NCI-H1048 (cell line): Measurements from ENCODE around the gene HSPA8.
"Not testable (repeated sequence)": the region's sequence is repeated elsewhere in the genome, so short reads cannot be mapped to it uniquely, and the experiment has no call there.

Source experiments
- DNase-seq: peaks from one replicate; lab custom pipeline; 2025; lab: John Stamatoyannopoulos, UW

Gene HSPA8

GRCh38 chr11:123061403-123062157, at the start of gene HSPA8:
TSS of gene HSPA8 (minus strand) at chr11:123062136. CDS start at chr11:123061324, 812 bp downstream.
- peak; percentile 25 for DNase-seq

GRCh38 chr11:123111465-123111864, 49.5 kb upstream of the HSPA8 start:
- DNase-seq, result peak; percentile 33

- no peak for DNase-seq
These were observed 48.5 kb upstream of the HSPA8 start for GRCh38 chr11:123110397-123110796.

GRCh38 chr11:123107945-123108495, 46.1 kb upstream of the HSPA8 start:
- DNase-seq, result no peak

GRCh38 chr11:123104697-123105096, 42.8 kb upstream of the HSPA8 start:
- no peak for DNase-seq

GRCh38 chr11:123103326-123103980, 41.5 kb upstream of the HSPA8 start:
- DNase-seq, result no peak

GRCh38 chr11:123100379-123101085, 38.6 kb upstream of the HSPA8 start:
- DNase-seq, result no peak

GRCh38 chr11:123098990-123099389, 37.1 kb upstream of the HSPA8 start:
- no peak for DNase-seq

- DNase-seq, result no peak
These were observed 31.8 kb upstream of the HSPA8 start for GRCh38 chr11:123093739-123094138.

- no peak for DNase-seq
These were observed 29.6 kb upstream of the HSPA8 start for GRCh38 chr11:123091506-123091905.

- DNase-seq, result not testable (repeated sequence)
These were observed 28.2 kb upstream of the HSPA8 start for GRCh38 chr11:123090168-123090567.

- DNase-seq, result not testable (repeated sequence)
These were observed 27.0 kb upstream of the HSPA8 start for GRCh38 chr11:123088896-123089295.

GRCh38 chr11:123087657-123088056, 25.7 kb upstream of the HSPA8 start:
- DNase-seq, result not testable (repeated sequence)

GRCh38 chr11:123086305-123086704, 24.4 kb upstream of the HSPA8 start:
- DNase-seq, result no peak

GRCh38 chr11:123085497-123085896, 23.6 kb upstream of the HSPA8 start:
- DNase-seq, result no peak

- DNase-seq, result no peak
These were observed 22.5 kb upstream of the HSPA8 start for GRCh38 chr11:123084454-123084853.

GRCh38 chr11:123083623-123084029, 21.7 kb upstream of the HSPA8 start:
- peak; percentile 5 for DNase-seq

GRCh38 chr11:123082977-123083376, 21.0 kb upstream of the HSPA8 start:
- DNase-seq, result no peak

GRCh38 chr11:123080015-123080414, 18.1 kb upstream of the HSPA8 start:
- no peak for DNase-seq

- no peak for DNase-seq
These were observed 14.5 kb upstream of the HSPA8 start for GRCh38 chr11:123076484-123076883.

- DNase-seq, result no peak
These were observed 11.6 kb upstream of the HSPA8 start for GRCh38 chr11:123073343-123074057.

- DNase-seq, result no peak
These were observed 10.8 kb upstream of the HSPA8 start for GRCh38 chr11:123072762-123073161.
